Osteocyte (in vitro differentiated cells): Measurements from ENCODE around the gene MAGOHB. TPM values are rescaled to one million over a fixed set of nuclear protein-coding genes. Genes with fewer than 3 reads are reported as not detected.

Source experiments
- DNase-seq: peaks from one replicate; pipeline ENCODE4 v3.0.0; 2021; ENCODE audit warnings: mixed read lengths; ENCODE audit not compliant: unreplicated experiment; ENCODE audit errors: extremely low spot score
- H3K27ac Mint-ChIP-seq: one replicate; pipeline ENCODE4 v1.8.0; 2021; ENCODE audit warnings: mild to moderate bottlenecking, mixed read lengths; ENCODE audit not compliant: unreplicated experiment
- H3K27me3 Mint-ChIP-seq: one replicate; pipeline ENCODE4 v1.8.0; 2021; ENCODE audit warnings: mixed read lengths; ENCODE audit not compliant: unreplicated experiment
- H3K36me3 Mint-ChIP-seq: one replicate; pipeline ENCODE4 v1.8.0; 2021; ENCODE audit warnings: mixed read lengths; ENCODE audit not compliant: unreplicated experiment
- H3K4me1 Mint-ChIP-seq: one replicate; pipeline ENCODE4 v1.8.0; 2021; ENCODE audit warnings: mixed read lengths; ENCODE audit not compliant: unreplicated experiment
- H3K4me3 Mint-ChIP-seq: one replicate; pipeline ENCODE4 v1.8.0; 2021; ENCODE audit warnings: mild to moderate bottlenecking, moderate library complexity, mixed read lengths; ENCODE audit not compliant: unreplicated experiment
- H3K9me3 Mint-ChIP-seq: one replicate; pipeline ENCODE4 v1.8.0; 2021; ENCODE audit warnings: mixed read lengths; ENCODE audit not compliant: unreplicated experiment
- total RNA-seq: library from RNA; stranded (reverse); gene quantifications from 2 replicates; pipeline ENCODE4 v1.2.1, GENCODE V29; 2021
- TF ChIP-seq, protein P1 (sequence below): fragments of 200-600 bp; sonication (generic); IDR thresholded peaks from 2 replicates; pipeline ENCODE4 v1.5.0; 2021; ENCODE audit warnings: antibody characterized with exemption, mild to moderate bottlenecking, moderate library complexity

MAGOHB gene
- total RNA-seq, 1 donor from 2014 or later = 28.1 TPM

GRCh38 chr12:10645910-10646309 is 32.5 kb upstream of the MAGOHB start:
- Mint-ChIP-seq H3K9me3 (peaks cover 29% of the 10 kb centered on the region), H3K27ac (no peak overlapping the region), H3K4me1 (peaks cover 7% of the 10 kb centered on the region), H3K27me3 (no peaks in the 10 kb centered on the region), H3K36me3 (peaks cover 11% of the 10 kb centered on the region), H3K4me3 (no peak overlapping the region)
- TF ChIP-seq, protein P1, sequence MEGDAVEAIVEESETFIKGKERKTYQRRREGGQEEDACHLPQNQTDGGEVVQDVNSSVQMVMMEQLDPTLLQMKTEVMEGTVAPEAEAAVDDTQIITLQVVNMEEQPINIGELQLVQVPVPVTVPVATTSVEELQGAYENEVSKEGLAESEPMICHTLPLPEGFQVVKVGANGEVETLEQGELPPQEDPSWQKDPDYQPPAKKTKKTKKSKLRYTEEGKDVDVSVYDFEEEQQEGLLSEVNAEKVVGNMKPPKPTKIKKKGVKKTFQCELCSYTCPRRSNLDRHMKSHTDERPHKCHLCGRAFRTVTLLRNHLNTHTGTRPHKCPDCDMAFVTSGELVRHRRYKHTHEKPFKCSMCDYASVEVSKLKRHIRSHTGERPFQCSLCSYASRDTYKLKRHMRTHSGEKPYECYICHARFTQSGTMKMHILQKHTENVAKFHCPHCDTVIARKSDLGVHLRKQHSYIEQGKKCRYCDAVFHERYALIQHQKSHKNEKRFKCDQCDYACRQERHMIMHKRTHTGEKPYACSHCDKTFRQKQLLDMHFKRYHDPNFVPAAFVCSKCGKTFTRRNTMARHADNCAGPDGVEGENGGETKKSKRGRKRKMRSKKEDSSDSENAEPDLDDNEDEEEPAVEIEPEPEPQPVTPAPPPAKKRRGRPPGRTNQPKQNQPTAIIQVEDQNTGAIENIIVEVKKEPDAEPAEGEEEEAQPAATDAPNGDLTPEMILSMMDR = no peak
- DNase-seq = no peak

- peaks cover 9% of the 10 kb centered on the region for H3K36me3 Mint-ChIP-seq
- DNase-seq = no peak
- H3K27ac Mint-ChIP-seq = peak overlapping the region; percentile 29
- H3K9me3 Mint-ChIP-seq = peaks cover 20% of the 10 kb centered on the region
- TF ChIP-seq, protein P1 = no peak
- H3K4me1 Mint-ChIP-seq = peaks cover 7% of the 10 kb centered on the region
- no peak overlapping the region for H3K4me3 Mint-ChIP-seq
- H3K27me3 Mint-ChIP-seq = no peaks in the 10 kb centered on the region
Measured at GRCh38 chr12:10641735-10642500, 28.5 kb upstream of the MAGOHB start.

DNA sequence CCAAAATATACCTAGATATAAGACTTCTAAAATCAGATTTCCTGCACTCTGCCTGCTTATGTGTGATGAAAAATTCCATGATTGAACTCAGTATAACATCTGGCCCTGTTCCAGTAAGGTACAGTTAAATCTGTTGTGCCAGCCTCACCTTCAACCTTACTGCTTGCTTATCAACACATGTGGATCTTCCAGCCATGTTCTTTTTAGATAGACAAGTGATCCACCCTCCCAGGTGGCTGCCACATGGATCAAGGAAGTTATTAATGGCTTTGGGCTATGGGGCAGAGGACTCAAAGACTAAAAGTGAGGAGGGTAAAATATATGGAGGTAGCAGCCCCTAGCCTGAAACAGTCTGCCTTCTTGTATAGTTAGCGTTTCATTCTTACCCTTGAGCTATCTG is 25.3 kb upstream of the MAGOHB start:
- Mint-ChIP-seq H3K27ac (no peak overlapping the region), H3K9me3 (no peaks in the 10 kb centered on the region), H3K27me3 (no peaks in the 10 kb centered on the region), H3K4me3 (no peak overlapping the region), H3K4me1 (peaks cover 26% of the 10 kb centered on the region), H3K36me3 (no peaks in the 10 kb centered on the region)
- DNase-seq = no peak
- TF ChIP-seq, protein P1 = no peak

DNA sequence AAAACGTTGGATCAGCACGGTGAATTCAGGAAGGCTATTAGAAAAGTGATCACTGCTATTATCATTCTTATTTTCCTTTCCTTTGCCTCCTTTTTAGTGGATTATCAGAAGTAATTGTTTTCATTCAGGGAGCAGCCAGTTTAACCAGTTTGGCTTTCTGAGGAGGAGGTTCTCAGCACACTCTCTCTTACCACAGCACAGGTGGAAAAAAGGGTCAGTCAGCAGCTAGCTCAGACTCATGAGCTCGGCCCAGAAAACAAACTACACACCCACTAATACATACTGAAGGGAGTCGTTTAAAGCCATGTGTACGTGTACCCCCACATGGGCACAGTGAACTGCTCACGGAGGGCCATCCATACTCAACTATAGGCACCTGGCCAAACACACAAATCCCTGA is 23.2 kb upstream of the MAGOHB start:
- H3K27me3 Mint-ChIP-seq = no peaks in the 10 kb centered on the region
- no peak for DNase-seq
- no peaks in the 10 kb centered on the region for H3K9me3 Mint-ChIP-seq
- H3K4me1 Mint-ChIP-seq = peaks cover 24% of the 10 kb centered on the region
- TF ChIP-seq, protein P1 = no peak
- H3K27ac Mint-ChIP-seq = no peak overlapping the region
- H3K4me3 Mint-ChIP-seq = no peak overlapping the region
- H3K36me3 Mint-ChIP-seq = no peaks in the 10 kb centered on the region

GRCh38 chr12:10636124-10636523 is 22.7 kb upstream of the MAGOHB start:
- H3K4me3 Mint-ChIP-seq = no peak overlapping the region
- TF ChIP-seq, protein P1 = no peak
- H3K4me1 Mint-ChIP-seq = peaks cover 20% of the 10 kb centered on the region
- H3K9me3 Mint-ChIP-seq = no peaks in the 10 kb centered on the region
- H3K36me3 Mint-ChIP-seq = no peaks in the 10 kb centered on the region
- no peaks in the 10 kb centered on the region for H3K27me3 Mint-ChIP-seq
- DNase-seq = no peak
- H3K27ac Mint-ChIP-seq = no peak overlapping the region
